Measurements from ENCODE around the gene FAM162A.
"Not testable (repeated sequence)": the region's sequence is repeated elsewhere in the genome, so short reads cannot be mapped to it uniquely, and the experiment has no call there.

- TF ChIP-seq CTCF (IDR thresholded peaks at IDR 0.05; ENCODE audit: low read depth, low read length, poor library complexity, severe bottlenecking); EZH2phosphoT487 (IDR thresholded peaks at IDR 0.05; ENCODE audit: borderline replicate concordance, low read length): not testable (repeated sequence)
These were observed 60.5 kb downstream of the FAM162A start for GRCh38 chr3:122444491-122444887.

Measured in DOHH2 (cell line).